ENCODE data around the gene HAUS7.

Gene HAUS7

GRCh38 chrX:153495903-153496589 lies 25.7 kb upstream of the HAUS7 start:
- H2BK12ac ChIP-seq (ENCODE audit: low read length in 2 of 2): no peak overlapping the region
- no peak overlapping the region for H2BK5ac ChIP-seq (ENCODE audit: low read depth, low read length, poor library complexity, severe bottlenecking)
- H3K4me3 ChIP-seq (ENCODE audit: insufficient read depth in 1 of 2, low read depth in 1 of 2, low read length in 2 of 2): peak overlapping the region in 1 of 2 experiments; percentile 79
- H2AFZ ChIP-seq (ENCODE audit: low read depth, low read length): no peak overlapping the region
- DNase-seq: no peak
- no peak overlapping the region for H3K23ac ChIP-seq (ENCODE audit: low read length in 2 of 2)
- H3K79me1 ChIP-seq (replicated peaks; ENCODE audit: low read length, poor library complexity, severe bottlenecking): no peaks in the 10 kb centered on the region
- H3K4ac ChIP-seq (ENCODE audit: low read depth in 1 of 2, low read length in 2 of 2): no peak overlapping the region
- H3K27me3 ChIP-seq (ENCODE audit: control insufficient read depth in 1 of 2, insufficient read depth in 1 of 2, low read length in 2 of 2): peaks cover 0 to 6% of the 10 kb centered on the region in 2 experiments
- H3K14ac ChIP-seq (ENCODE audit: low read length in 2 of 2): no peak overlapping the region
- peak overlapping the region; percentile 70 for H3K9ac ChIP-seq (ENCODE audit: low read length)
- no peak overlapping the region for H2BK120ac ChIP-seq (ENCODE audit: low read depth, low read length)
- H3K4me2 ChIP-seq (ENCODE audit: low read length, poor library complexity, severe bottlenecking): peak overlapping the region; percentile 65
- H3K9me3 ChIP-seq (ENCODE audit: control insufficient read depth, low read length): no peaks in the 10 kb centered on the region
- H2AK5ac ChIP-seq (ENCODE audit: low read length, severe bottlenecking): no peak overlapping the region
- peak overlapping the region; percentile 7 for H4K91ac ChIP-seq (ENCODE audit: low read length)
- H3K4me1 ChIP-seq (ENCODE audit: control insufficient read depth, insufficient read depth, low read depth, low read length): peaks cover 31% of the 10 kb centered on the region
- H3K18ac ChIP-seq (ENCODE audit: low read depth in 1 of 2, low read length in 2 of 2): no peak overlapping the region
- H2BK15ac ChIP-seq (ENCODE audit: low read depth, poor library complexity, severe bottlenecking): no peak overlapping the region
- no peak overlapping the region for H3K27ac ChIP-seq (ENCODE audit: low read length, poor library complexity, severe bottlenecking)
- no peak overlapping the region for H4K8ac ChIP-seq (ENCODE audit: low read length)
- no peaks in the 10 kb centered on the region for H3K36me3 ChIP-seq (ENCODE audit: control insufficient read depth in 1 of 2, insufficient read depth in 2 of 2, low read depth in 1 of 2, low read length in 2 of 2)
- 87% methylated on average over 17 of the region's 18 CpGs for WGBS

DNA sequence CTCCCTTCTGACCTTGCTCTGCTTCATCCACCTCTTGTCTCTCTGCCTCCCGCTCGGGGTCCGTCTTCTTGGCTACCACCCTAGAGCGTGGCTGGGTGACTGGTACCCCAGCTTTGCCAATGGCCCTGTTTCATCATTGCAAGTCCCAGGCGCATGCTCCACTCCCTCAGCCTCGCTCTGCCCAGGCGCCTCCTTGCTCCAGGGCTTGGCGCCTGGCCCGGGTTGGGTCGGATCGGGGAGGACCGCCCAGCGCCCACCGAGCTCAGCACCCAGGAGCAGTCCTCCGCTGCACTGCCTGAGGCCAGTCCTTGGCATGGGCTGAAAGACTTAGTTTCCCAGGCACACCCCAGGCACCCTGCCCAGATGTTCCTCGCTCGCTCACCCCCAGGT lies 25.0 kb upstream of the HAUS7 start:
- H3K79me1 ChIP-seq (replicated peaks; ENCODE audit: low read length, poor library complexity, severe bottlenecking): no peaks in the 10 kb centered on the region
- H2BK15ac ChIP-seq (ENCODE audit: low read depth, poor library complexity, severe bottlenecking): no peak overlapping the region
- H4K8ac ChIP-seq (ENCODE audit: low read length): no peak overlapping the region
- H2BK5ac ChIP-seq (ENCODE audit: low read depth, low read length, poor library complexity, severe bottlenecking): no peak overlapping the region
- no peak overlapping the region for H3K27ac ChIP-seq (ENCODE audit: low read length, poor library complexity, severe bottlenecking)
- H3K9me3 ChIP-seq (ENCODE audit: control insufficient read depth, low read length): no peaks in the 10 kb centered on the region
- H3K4me1 ChIP-seq (ENCODE audit: control insufficient read depth, insufficient read depth, low read depth, low read length): peaks cover 36% of the 10 kb centered on the region
- DNase-seq: no peak
- no peaks in the 10 kb centered on the region for H3K36me3 ChIP-seq (ENCODE audit: control insufficient read depth in 1 of 2, insufficient read depth in 2 of 2, low read depth in 1 of 2, low read length in 2 of 2)
- peak overlapping the region; percentile 65 for H3K4me2 ChIP-seq (ENCODE audit: low read length, poor library complexity, severe bottlenecking)
- peak overlapping the region; percentile 70 for H3K9ac ChIP-seq (ENCODE audit: low read length)
- peak overlapping the region in 1 of 2 experiments; percentile 70 for H3K18ac ChIP-seq (ENCODE audit: low read depth in 1 of 2, low read length in 2 of 2)
- H2AK5ac ChIP-seq (ENCODE audit: low read length, severe bottlenecking): no peak overlapping the region
- 60% methylated on average over 17 of the region's 17 CpGs for WGBS
- H3K4me3 ChIP-seq (ENCODE audit: insufficient read depth in 1 of 2, low read depth in 1 of 2, low read length in 2 of 2): peak overlapping the region; percentile 55 to 79
- H2BK120ac ChIP-seq (ENCODE audit: low read depth, low read length): no peak overlapping the region
- peaks cover 0 to 6% of the 10 kb centered on the region in 2 experiments for H3K27me3 ChIP-seq (ENCODE audit: control insufficient read depth in 1 of 2, insufficient read depth in 1 of 2, low read length in 2 of 2)
- no peak overlapping the region for H3K23ac ChIP-seq (ENCODE audit: low read length in 2 of 2)
- peak overlapping the region in 1 of 2 experiments; percentile 39 for H2BK12ac ChIP-seq (ENCODE audit: low read length in 2 of 2)
- H3K4ac ChIP-seq (ENCODE audit: low read depth in 1 of 2, low read length in 2 of 2): no peak overlapping the region
- H3K14ac ChIP-seq (ENCODE audit: low read length in 2 of 2): no peak overlapping the region
- H2AFZ ChIP-seq (ENCODE audit: low read depth, low read length): peak overlapping the region; percentile 23
- no peak overlapping the region for H4K91ac ChIP-seq (ENCODE audit: low read length)

- WGBS: 2% methylated on average over 24 of the region's 41 CpGs
- Histone ChIP-seq H3K27ac (ENCODE audit: low read length, poor library complexity, severe bottlenecking) (no peak within 1 kb of the TSS), H3K4me3 (ENCODE audit: insufficient read depth in 1 of 2, low read depth in 1 of 2, low read length in 2 of 2) (peak within 1 kb of the TSS; percentile 55 to 79), H2BK15ac (ENCODE audit: low read depth, poor library complexity, severe bottlenecking) (peak within 1 kb of the TSS; percentile 69), H3K9ac (ENCODE audit: low read length) (peak within 1 kb of the TSS; percentile 70), H3K79me1 (replicated peaks; ENCODE audit: low read length, poor library complexity, severe bottlenecking) (no peaks in the 10 kb centered on the region), H2AFZ (ENCODE audit: low read depth, low read length) (peak within 1 kb of the TSS; percentile 23), H4K91ac (ENCODE audit: low read length) (peak within 1 kb of the TSS; percentile 61), H3K4me1 (ENCODE audit: control insufficient read depth, insufficient read depth, low read depth, low read length) (peaks cover 37% of the 10 kb centered on the region), H3K4ac (ENCODE audit: low read depth in 1 of 2, low read length in 2 of 2) (peak within 1 kb of the TSS in 1 of 2 experiments; percentile 37), H3K18ac (ENCODE audit: low read depth in 1 of 2, low read length in 2 of 2) (peak within 1 kb of the TSS in 1 of 2 experiments; percentile 70), H3K27me3 (ENCODE audit: control insufficient read depth in 1 of 2, insufficient read depth in 1 of 2, low read length in 2 of 2) (peaks cover 0 to 6% of the 10 kb centered on the region in 2 experiments), H3K4me2 (ENCODE audit: low read length, poor library complexity, severe bottlenecking) (peak within 1 kb of the TSS; percentile 65), H4K8ac (ENCODE audit: low read length) (peak within 1 kb of the TSS; percentile 29), H3K23ac (ENCODE audit: low read length in 2 of 2) (peak within 1 kb of the TSS in 1 of 2 experiments; percentile 69), H3K9me3 (ENCODE audit: control insufficient read depth, low read length) (no peaks in the 10 kb centered on the region), H2BK120ac (ENCODE audit: low read depth, low read length) (no peak within 1 kb of the TSS), H2BK5ac (ENCODE audit: low read depth, low read length, poor library complexity, severe bottlenecking) (no peak within 1 kb of the TSS), H2AK5ac (ENCODE audit: low read length, severe bottlenecking) (no peak within 1 kb of the TSS), H3K14ac (ENCODE audit: low read length in 2 of 2) (peak within 1 kb of the TSS in 1 of 2 experiments; percentile 55), H3K36me3 (ENCODE audit: control insufficient read depth in 1 of 2, insufficient read depth in 2 of 2, low read depth in 1 of 2, low read length in 2 of 2) (no peaks in the 10 kb centered on the region), H2BK12ac (ENCODE audit: low read length in 2 of 2) (peak within 1 kb of the TSS in 1 of 2 experiments; percentile 39)
- peak; percentile 42 for DNase-seq
Observed at GRCh38 chrX:153494541-153495361, 24.4 kb upstream of the HAUS7 start, which contains the start of gene BGN. BGN (plus strand) TSS chrX:153494980; CDS start chrX:153504632, 9,652 bp downstream.

GRCh38 chrX:153494061-153494460 lies 23.7 kb upstream of the HAUS7 start:
- DNase-seq: peak; percentile 15
- H3K4ac ChIP-seq (ENCODE audit: low read depth in 1 of 2, low read length in 2 of 2): no peak overlapping the region
- no peak overlapping the region for H3K14ac ChIP-seq (ENCODE audit: low read length in 2 of 2)
- WGBS: 71% methylated on average over 5 of the region's 12 CpGs
- no peaks in the 10 kb centered on the region for H3K36me3 ChIP-seq (ENCODE audit: control insufficient read depth in 1 of 2, insufficient read depth in 2 of 2, low read depth in 1 of 2, low read length in 2 of 2)
- H3K27me3 ChIP-seq (ENCODE audit: control insufficient read depth in 1 of 2, insufficient read depth in 1 of 2, low read length in 2 of 2): peaks cover 0 to 6% of the 10 kb centered on the region in 2 experiments
- H3K9me3 ChIP-seq (ENCODE audit: control insufficient read depth, low read length): no peaks in the 10 kb centered on the region
- H3K9ac ChIP-seq (ENCODE audit: low read length): peak overlapping the region; percentile 24
- no peak overlapping the region for H4K91ac ChIP-seq (ENCODE audit: low read length)
- no peak overlapping the region for H3K27ac ChIP-seq (ENCODE audit: low read length, poor library complexity, severe bottlenecking)
- H3K4me1 ChIP-seq (ENCODE audit: control insufficient read depth, insufficient read depth, low read depth, low read length): peaks cover 37% of the 10 kb centered on the region
- H3K4me2 ChIP-seq (ENCODE audit: low read length, poor library complexity, severe bottlenecking): peak overlapping the region; percentile 16
- H3K79me1 ChIP-seq (replicated peaks; ENCODE audit: low read length, poor library complexity, severe bottlenecking): no peaks in the 10 kb centered on the region
- peak overlapping the region in 1 of 2 experiments; percentile 51 for H3K4me3 ChIP-seq (ENCODE audit: insufficient read depth in 1 of 2, low read depth in 1 of 2, low read length in 2 of 2)
- peak overlapping the region in 1 of 2 experiments; percentile 21 for H3K18ac ChIP-seq (ENCODE audit: low read depth in 1 of 2, low read length in 2 of 2)
- H2BK12ac ChIP-seq (ENCODE audit: low read length in 2 of 2): no peak overlapping the region
- H2BK15ac ChIP-seq (ENCODE audit: low read depth, poor library complexity, severe bottlenecking): no peak overlapping the region
- no peak overlapping the region for H2AFZ ChIP-seq (ENCODE audit: low read depth, low read length)
- H2BK120ac ChIP-seq (ENCODE audit: low read depth, low read length): no peak overlapping the region
- no peak overlapping the region for H3K23ac ChIP-seq (ENCODE audit: low read length in 2 of 2)
- H2AK5ac ChIP-seq (ENCODE audit: low read length, severe bottlenecking): no peak overlapping the region
- H4K8ac ChIP-seq (ENCODE audit: low read length): peak overlapping the region; percentile 29
- no peak overlapping the region for H2BK5ac ChIP-seq (ENCODE audit: low read depth, low read length, poor library complexity, severe bottlenecking)

All from mesenchymal stem cell (in vitro differentiated cells and primary cell).